ENCODE measurements around the gene DLGAP4.

DLGAP4 gene

DNA sequence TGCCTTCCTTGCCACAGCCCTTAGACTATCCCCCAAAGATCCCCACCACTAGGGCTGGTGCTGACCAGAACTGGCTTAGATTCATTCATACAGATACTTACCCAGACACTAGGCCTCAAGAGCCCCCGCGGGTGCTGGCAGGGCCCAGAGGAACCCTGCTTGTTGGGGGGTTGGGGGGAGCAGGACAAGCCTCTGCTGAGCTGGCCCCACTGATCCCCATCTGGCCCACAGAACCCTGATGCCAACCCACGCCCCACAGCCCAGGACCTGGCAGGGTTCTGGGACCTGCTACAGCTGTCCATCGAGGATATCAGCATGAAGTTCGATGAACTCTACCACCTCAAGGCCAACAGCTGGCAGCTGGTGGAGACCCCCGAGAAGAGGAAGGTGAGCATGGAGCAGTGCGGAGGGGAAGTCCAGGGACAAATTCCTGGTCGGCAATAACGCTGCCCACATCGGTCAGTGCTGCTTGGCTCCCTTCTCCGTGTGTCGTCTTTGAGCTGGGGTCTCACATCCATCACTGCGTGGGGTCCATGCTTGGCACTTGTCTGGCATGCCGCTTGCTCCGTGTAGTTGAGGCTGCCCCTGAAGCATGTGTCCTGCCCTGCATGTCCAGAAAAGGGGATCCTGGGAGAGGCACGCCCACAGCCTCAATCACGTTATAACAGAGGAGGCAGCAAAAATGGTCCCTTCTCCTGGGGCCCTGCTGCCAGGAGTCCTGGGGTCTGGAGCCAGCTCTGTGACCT, 219.7 kb downstream of the DLGAP4 start:
- no peak for DNase-seq

DNA sequence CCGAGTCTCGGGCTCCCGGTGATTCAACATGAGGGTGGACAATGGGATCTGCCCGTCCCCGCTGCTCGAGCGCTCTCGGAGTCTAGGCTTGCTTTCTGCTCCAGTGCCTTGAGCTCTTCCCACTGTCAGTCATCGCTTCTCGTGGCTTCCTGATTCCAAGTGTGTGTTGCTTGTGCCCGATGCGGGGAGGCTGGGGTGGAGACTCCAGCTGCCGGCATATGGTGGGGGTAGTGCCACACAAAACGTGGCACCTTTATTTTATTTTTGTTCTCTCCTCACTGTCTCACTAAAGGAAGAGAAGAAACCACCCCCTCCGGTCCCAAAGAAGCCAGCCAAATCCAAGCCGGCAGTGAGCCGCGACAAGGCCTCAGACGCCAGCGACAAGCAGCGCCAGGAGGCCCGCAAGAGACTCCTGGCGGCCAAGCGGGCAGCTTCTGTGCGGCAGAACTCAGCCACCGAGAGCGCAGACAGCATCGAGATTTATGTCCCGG, 220.4 kb downstream of the DLGAP4 start:
- DNase-seq = peak in 10 of 58 donors; percentile 17 to 60 (median 34)

DNA sequence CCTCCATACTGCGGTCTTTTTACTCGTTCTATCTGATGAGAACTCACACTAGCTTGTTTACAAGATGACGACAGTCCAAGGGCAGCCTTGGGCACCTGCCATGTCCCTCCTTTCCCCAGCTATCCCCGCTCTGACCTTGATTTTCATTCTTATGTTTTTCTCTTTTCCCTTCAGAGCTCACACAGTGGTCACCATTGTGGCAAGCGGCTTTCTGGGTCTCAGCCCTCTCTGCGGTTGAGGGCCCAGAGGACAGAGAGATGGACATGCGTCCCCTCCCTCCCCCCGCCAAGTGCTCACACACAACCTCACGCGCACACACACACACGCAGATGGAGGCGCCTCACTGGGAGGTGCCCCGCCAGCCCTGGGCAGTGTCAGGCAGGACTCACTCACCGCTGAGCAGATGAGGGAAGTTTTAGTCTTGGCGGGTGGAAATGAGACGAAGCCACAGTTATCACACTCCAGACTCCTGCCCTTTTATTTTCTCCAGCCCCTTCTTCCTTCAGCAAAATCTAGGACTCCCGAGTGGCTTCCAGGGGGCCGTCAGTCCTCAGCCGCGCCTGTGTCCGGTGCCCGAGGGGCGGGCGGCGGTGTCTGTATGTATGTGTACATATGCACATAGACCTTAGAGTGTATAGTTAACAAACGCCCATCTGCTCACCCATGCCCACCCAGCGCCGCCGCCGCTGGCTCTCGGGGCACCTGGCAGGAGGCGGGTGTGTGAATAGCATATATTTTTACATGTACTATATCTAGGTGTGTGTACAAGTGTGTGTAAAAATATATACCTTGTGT, 221.4 kb downstream of the DLGAP4 start:
- no peak for DNase-seq

DNA sequence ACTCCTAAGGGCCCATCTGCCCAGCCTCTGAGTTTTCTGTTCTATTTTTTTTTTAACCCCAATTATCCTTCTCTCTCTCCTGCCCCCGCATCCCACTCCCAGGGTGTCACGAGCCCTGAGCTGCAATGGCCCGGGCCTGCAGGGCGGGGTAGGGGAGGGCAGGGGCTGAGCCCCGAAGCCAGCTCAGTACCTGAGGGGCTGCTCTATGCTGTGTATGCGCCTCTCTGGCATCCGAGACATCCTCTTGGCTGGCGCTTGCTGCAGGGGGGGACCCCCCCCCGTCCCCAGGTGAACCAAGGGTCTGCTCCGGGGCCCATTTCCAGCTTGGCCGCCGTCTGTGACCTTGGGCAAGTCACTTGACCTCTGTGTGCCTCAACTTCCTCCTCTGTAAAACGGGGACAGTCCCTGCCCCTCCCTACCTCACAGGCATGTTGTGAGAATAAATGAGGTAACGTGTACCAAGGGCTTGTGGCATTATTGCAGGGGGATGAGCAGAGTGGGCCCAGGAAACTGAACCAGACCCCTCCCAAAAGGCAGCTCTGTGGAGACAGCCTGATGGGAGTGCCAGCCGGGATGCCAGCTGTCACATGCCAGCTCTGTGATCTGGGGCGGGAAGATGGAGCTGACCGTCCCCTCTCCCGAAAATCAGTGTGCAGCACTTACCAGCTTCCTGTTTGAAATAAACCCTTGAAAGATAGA, 222.2 kb downstream of the DLGAP4 start:
- DNase-seq = no peak

DNA sequence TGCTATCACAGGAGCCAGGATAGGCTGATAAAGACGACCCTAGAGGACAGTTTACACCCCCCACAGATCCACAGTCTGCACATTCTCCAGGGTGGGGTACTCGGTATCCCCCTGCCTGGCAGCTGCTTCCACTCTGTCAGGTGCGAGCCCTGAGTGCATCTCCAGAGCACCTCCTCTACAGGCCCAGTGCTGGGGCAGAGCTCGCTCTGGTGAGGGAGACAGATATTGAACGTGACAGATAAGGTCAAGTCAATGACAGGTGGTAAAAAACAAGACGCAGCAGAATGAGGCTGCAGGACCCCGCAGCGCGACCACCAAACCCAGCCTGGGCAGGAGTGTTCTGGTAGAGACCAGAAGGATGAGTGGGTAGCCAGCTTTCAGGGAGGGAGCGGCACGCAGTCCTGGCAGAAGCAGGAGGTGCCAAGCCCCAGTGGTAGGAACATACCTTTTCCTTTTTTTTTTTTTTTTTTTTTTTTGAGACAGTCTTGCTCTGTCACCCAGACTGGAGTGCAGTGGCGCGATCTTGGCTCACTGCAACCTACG, 222.8 kb downstream of the DLGAP4 start:
- DNase-seq = no peak

DNA sequence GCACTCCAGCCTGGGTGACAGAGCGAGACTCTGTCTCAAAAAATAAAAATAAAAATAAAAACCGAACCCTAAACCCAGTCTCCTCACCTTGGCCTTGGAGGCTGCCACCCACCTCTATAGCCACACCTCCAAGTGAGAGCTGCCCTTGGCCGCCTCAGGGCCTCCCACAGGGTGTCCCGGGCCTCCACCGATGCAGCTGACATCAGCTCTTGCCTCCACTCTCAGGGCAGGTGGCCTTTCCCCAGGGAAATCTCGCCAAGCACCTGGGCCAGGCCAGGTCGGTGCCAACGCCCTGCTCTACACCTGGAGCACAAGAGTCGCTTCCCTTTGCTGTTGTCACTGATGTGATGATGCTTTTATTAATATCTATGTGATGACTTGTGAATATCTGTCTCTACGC, 226.2 kb downstream of the DLGAP4 start:
- no peak for DNase-seq

DNA sequence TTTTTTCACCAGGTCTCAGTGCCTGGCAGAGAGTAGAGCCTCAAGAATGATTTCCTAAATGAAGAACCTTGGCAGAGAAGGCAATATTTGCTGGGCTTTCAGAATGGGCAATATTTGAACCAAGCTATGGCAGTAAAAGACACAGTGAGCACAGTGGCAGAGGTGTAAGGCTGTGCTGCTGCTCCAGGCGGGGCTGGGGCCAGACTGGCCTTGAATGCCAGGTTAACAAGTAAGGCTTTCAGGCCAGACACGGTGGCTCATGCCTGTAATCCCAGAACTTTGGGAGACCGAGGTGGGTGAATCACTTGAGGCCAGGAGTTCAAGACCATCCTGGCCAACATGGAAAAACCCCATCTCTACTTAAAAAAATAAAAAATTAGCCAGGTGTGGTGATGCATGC, 226.7 kb downstream of the DLGAP4 start:
- no peak for DNase-seq

DNA sequence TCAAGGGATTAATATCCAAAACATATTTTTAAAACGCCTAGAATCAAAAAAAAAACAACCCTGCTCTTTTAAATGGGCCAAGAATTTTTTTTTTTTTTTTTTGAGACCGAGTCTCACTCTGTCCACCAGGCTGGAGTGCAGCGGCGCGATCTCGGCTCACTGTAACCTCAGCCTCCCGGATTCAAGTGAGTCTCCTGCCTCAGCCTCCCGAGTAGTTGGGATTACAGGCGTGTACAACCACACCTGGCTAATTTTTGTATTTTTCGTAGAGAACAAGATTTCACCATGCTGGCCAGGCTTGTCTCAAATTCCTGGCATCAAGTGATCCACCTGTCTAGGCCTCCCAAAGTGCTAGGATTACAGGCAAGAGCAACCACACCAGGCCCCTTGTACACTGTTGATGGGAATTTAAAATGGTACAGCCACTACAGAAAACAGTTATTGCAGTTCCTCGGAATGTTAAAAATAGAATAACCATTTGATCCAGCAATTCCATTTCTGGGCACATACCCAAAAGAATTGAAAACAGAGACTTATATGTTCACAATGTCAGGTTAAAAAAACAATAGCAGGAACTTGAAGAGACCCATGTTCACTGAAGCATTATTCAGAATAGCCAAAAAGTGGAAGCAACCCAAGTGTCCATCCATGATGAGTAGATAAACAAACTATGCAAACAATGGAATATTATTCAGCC, 232.0 kb downstream of the DLGAP4 start:
- no peak for DNase-seq

DNA sequence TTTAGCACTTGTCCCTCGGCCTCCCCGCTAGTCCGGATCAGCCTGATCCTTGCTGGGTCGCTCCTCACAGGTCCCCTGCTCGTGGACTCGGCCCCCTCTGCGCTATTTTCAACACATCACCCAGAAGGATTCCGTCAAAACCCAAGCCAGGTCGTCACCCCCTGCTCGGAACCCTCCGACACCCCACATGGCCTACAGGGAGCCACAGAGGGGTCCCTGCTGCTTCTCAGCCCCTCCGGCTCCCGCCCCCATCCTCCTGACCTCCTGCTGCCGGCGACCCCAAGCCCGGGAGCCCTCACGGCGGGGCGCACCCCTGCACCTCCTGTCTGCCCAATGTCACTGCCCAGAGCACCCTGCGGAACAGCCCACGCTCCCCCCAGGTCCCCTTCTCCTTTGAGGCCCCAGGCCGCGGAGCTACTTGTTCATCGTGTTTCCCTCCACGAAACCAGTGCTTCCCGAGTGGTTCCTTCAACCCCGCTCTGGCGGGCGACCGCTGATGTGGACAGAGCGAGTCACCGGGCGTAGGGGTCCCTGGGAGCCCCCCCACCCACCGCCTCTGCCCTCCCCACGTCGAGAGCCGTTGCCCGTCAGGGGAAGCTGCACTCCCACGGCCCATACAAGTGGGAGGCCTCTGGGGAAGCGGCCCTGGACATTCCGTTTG, 234.5 kb downstream of the DLGAP4 start:
- DNase-seq = no peak

DNA sequence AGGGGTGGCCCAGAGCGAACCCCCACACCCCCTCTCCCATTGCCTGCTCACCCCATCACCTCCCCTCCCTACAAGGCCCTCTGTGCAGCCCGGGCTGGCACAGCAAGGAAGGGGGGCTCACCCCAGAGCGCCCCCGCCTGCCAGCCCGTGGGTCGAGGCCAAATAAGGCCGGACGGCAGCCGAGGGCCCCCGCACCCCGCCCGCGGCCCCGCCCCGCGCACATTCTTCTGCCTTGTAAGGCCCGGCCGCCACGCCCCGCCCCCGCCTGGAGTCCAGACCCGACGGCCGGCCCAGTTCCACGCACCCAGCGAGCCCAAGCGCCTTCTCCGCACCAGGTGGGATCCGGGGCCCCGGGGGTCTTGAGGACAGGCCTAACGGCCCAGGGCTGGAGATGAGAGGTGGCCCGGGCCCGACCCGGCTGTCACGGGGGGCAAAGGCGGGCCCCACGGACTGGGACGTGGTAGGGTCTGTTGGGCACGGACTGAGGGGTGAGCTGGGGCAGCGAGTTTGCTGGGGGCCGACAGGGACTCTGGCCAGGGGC, 235.2 kb downstream of the DLGAP4 start, which contains the start of gene MYL9:
Gene MYL9, plus strand, starts transcription at position 293 of the 541 bp plus-strand sequence. CDS start 3,366 bp downstream, outside the sequence.
- peak in 2 of 58 donors; percentile 10 to 11 for DNase-seq

DNA sequence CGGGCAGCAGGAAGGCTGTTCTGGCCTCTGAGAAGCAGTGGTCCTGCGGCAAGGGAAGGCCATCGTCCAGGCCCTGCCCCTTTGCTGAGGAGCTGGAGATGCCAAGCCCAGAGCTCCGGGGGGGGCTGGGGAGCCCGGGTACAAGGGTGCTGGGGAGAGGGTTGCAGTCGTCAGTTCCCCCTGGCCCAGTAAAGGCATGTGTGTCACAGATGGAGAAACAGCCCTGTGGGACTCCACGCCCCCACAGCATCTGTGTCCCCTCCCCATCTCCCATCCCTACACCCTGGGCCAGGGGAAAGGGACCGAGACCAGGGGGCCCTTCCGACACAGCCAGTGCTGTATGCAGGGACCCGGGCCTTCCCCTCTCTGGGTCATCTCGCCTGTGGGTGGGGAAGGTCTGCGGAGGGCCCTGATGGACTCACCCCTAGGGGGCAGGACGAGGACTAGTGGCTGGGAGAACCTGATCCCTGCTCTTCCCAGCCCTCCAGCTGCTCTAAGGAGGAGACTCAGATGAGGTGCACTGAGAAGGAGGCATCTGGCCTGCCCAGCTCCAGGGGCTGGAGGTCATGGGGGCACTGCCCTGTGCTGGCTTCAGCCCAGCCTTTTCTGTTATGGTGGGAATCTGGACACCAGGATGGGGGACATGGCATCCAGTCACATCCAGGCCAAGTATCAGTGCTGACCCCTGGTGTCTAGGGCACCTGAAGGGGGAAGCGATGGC, 235.8 kb downstream of the DLGAP4 start:
- DNase-seq = no peak

DNA sequence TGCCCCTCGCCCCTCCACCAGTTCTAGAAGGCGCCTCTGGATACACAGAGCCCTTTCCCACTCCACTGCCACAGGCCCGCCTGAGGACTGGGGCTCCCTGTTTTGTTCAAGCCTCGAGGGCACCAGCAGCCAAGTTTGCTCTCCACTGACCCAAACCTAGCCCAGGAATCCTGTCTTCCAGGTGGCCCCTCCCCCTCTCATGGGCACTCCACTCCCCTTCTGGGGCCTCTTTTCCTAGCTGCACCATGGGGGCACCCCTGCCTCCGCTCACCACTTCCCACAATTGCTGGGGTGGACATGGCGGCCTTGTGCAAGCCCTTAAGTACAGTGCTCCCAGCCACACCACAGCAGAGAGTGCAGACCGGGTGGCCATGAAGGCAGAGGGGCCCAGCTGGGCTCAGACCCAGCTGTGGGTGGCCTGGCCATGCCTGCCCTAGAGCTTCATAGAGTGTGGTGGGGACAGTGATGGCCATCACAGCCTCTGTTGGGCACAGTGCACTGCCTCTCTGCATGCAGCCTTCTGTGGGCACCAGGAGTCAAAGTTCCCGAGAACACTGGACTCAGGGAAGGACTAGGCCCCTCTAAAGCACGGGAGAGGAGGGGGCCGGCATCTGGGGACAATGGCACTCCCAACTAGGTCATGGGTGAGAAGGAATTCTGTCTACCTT, 236.5 kb downstream of the DLGAP4 start:
- DNase-seq = no peak

DNA sequence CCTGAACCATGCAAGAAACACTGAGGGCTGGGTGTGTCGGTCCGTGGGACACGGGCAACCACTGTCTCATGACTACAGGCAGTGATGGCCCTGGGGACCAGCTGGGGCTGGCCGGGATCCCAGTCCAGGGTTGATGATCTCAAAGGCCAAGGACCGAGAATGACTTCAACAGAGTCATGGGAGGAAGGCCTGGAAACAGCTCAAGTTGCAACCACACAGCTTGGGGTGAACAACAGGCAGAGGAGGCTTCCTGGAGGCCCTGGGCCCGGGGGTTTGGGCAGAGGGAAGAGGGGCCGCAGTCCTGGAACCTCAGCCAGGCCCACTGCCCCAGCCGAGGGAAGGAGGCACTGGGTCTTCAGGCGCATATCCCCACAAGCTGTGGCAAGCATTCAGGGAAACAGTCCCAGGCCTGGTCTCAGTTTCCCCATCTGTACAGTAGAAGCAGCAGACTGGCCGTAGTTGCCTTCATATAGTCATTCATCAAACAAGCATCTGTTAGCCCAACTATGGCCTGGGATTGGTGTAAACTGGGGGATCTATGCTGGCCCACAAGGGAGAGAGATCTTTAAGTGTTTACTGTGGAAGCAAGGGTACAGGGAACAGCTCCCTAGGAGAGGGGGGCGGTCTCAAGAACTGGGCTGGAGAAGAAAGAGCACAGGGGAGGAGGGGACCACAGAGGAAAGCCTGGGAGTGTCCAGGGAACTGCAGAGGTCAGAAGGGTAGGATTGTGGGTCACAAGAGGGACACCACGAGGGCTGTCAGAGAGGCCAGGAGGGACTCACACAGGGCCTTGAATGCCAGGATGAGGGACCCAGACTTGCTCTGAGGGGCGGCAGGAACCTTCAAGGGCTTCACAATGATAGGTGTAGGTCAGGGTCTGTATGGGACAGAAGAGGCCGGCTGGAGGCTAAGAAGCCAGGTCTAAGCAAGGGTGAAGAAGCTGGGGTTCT, 237.3 kb downstream of the DLGAP4 start:
- DNase-seq = peak in 3 of 58 donors; percentile 17 to 31 (median 23)

DNA sequence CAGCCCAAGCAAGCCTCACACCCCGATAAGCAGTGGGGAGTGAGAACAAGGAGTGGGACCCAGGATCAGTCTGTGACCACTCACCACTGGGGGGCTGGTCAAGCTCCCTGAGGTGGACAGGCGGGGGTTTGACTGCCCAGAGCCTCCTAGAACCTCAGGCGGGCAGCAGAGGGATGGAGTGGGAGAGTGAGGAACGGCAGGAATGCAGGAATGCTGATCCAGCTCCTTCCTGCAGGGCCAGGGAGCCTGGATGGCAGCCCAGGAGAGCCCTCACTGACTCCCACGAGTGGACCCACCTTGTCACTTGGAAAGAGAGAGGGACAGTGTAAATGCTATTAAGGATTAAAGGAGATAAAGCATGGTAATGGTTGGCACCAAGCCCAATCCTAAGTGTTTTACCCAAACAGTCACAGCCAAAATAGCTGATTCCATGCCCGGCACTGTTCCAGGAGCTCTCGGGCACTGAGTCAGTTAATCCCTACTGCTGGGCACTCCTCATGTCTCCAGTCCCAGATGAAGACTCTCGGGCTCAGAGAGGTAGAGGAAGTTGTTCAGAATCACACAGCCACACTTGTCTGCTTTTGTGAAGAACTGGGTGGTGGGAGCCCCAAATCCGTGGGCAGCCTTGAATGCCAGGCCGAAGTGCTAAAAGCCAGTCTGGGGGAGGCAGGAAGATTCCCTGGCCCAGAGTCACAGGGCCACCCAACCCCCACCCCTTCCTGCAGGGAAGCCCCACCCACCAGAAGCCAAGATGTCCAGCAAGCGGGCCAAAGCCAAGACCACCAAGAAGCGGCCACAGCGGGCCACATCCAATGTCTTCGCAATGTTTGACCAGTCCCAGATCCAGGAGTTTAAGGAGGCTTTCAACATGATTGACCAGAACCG, 238.2 kb downstream of the DLGAP4 start:
- no peak for DNase-seq

DNA sequence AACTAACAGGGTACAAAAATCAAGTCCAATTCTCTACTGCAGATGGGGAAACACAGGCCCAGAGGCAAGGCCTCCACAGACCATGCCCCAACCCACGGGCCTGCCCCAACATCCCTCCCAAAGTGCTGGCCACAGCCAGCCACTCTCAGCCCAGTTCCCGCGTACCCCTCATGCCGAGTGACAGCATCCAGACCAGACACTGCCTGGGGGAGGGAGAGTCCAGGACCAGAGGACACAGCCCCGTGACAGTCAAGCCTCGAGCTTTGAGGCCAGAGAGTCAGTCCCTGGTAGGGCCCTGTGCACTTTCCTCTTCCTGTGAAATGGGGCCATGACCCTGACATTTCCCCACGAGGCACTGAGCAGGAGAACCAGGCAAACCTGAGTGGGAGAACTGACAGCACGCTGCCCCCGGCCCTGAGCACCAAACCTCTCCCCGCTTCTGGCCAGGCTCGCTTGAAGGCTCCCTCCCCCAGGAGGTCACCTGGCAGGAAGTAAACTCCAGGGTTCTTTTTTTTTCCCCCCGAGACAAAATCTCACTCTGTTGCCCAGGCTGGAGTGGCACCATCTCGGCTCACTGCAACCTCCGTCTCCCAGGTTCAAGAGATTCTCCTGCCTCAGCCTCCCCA, 240.1 kb downstream of the DLGAP4 start:
- DNase-seq = no peak

Data from anterior cingulate cortex (tissue), 58 donors.